PC-3 (cell line): Measurements from ENCODE around the gene CDK4. TPM values are rescaled to one million over a fixed set of nuclear protein-coding genes. Genes with fewer than 3 reads are reported as not detected.

ENCODE experiments used
- ATAC-seq: fragments of 200-7000 bp; cut with Tn5 transposase; 2 replicates; pipeline ENCODE4 v1.9.1; 2020; ENCODE audit warnings: mild to moderate bottlenecking, moderate library complexity
- BruUV-seq: library from RNA; stranded (reverse); fragments of 400-500 nt; replicated peaks from 2 replicates; lab custom pipeline; 2021; lab: Mats Ljungman, UMichigan
- CTCF ChIA-PET: fragments of 300-600 bp; sonication (Branson Sonifier 250); formaldehyde crosslinking; loops from one replicate; lab custom pipeline; 2022; ENCODE audit warnings: antibody characterized with exemption; lab: Charles Lee
- POLR2A ChIA-PET: fragments of 300-600 bp; sonication (Branson Sonifier 250); formaldehyde crosslinking; loops from one replicate; lab custom pipeline; 2022; ENCODE audit warnings: antibody characterized with exemption; ENCODE audit not compliant: unreplicated experiment; lab: Charles Lee
- DNase-seq: peaks from one replicate; pipeline ENCODE4 v3.0.0-alpha.2; 2015
- H2AFZ ChIP-seq: fragments of 300-600 bp; sonication (generic); 2 replicates; pipeline ENCODE4 v1.6.0; 2016; ENCODE audit warnings: antibody characterized with exemption, low read length
- H3F3A ChIP-seq: fragments of 300-600 bp; sonication (generic); one replicate; pipeline ENCODE4 v1.6.0; 2017; ENCODE audit warnings: antibody characterized with exemption, low read length, control low read depth, mild to moderate bottlenecking; ENCODE audit not compliant: unreplicated experiment
- H3K27ac ChIP-seq: fragments of 300-600 bp; sonication (generic); 2 replicates; pipeline ENCODE4 v1.5.1; 2016; ENCODE audit warnings: mild to moderate bottlenecking, low read length
- H3K27me3 ChIP-seq: fragments of 300-600 bp; sonication (generic); 2 replicates; pipeline ENCODE4 v1.6.1; 2016; ENCODE audit warnings: low read length, mixed read lengths
- H3K36me3 ChIP-seq: fragments of 300-600 bp; sonication (generic); 2 replicates; pipeline ENCODE4 v1.6.1; 2016; ENCODE audit warnings: low read depth, mixed run types, low read length, mixed read lengths
- H3K4me1 ChIP-seq: fragments of 300-600 bp; sonication (generic); 2 replicates; pipeline ENCODE4 v1.5.1; 2016; ENCODE audit warnings: low read length; ENCODE audit not compliant: insufficient read depth
- H3K4me2 ChIP-seq: fragments of 300-600 bp; sonication (generic); 2 replicates; pipeline ENCODE4 v1.6.0; 2016; ENCODE audit warnings: low read length
- H3K4me3 ChIP-seq: fragments of 300-600 bp; sonication (generic); 2 replicates; pipeline ENCODE4 v1.5.1; 2016; ENCODE audit warnings: mild to moderate bottlenecking, low read length, mixed read lengths
- H3K79me2 ChIP-seq: fragments of 300-600 bp; sonication (generic); 2 replicates; pipeline ENCODE4 v1.6.1; 2017; ENCODE audit warnings: low read length, mixed read lengths
- H3K9ac ChIP-seq: fragments of 300-600 bp; sonication (generic); 2 replicates; pipeline ENCODE4 v1.6.0; 2016; ENCODE audit warnings: mild to moderate bottlenecking, low read length
- H3K9me2 ChIP-seq: fragments of 300-600 bp; sonication (generic); replicated peaks from 2 replicates; pipeline ENCODE4 v1.6.1; 2016; ENCODE audit warnings: mixed run types, low read length, mixed read lengths
- H3K9me3 ChIP-seq: fragments of 300-600 bp; sonication (generic); 2 replicates; pipeline ENCODE4 v1.6.1; 2016; ENCODE audit warnings: low read length, mixed read lengths
- H4K20me1 ChIP-seq: fragments of 300-600 bp; sonication (generic); 2 replicates; pipeline ENCODE4 v1.6.1; 2016; ENCODE audit warnings: low read length, mixed read lengths
- CTCF ChIP-seq: fragments of 300-600 bp; sonication (generic); conservative IDR thresholded peaks from 2 replicates; pipeline ENCODE4 v1.5.1; 2017; ENCODE audit warnings: antibody characterized with exemption, low read depth, mild to moderate bottlenecking, low read length
- EZH2 ChIP-seq: fragments of 300-600 bp; sonication (generic); IDR thresholded peaks from one replicate; pipeline ENCODE4 v1.6.1; 2017; ENCODE audit warnings: antibody characterized with exemption, mild to moderate bottlenecking, low read length; ENCODE audit not compliant: unreplicated experiment
- EZH2phosphoT487 ChIP-seq: fragments of 300-600 bp; sonication (generic); IDR thresholded peaks from 2 replicates; pipeline ENCODE4 v1.6.1; 2018; ENCODE audit warnings: mild to moderate bottlenecking, antibody characterized with exemption, low read length, borderline replicate concordance
- intact Hi-C: fragments of 100-400 bp; cut with micrococcal nuclease; formaldehyde crosslinking; loops from 2 replicates; pipeline ENCODE4 v1.9.0; 2023
- total RNA-seq: library from RNA; depleted of rRNA; stranded (reverse); fragments of >200 nt; gene quantifications from 2 replicates; pipeline ENCODE4 v1.2.3, GENCODE V29; 2014

The CDK4 gene
- total RNA-seq, 1 experiment from 2014 or later, result 212 TPM

GRCh38 chr12:57782608-57783465, 30.7 kb upstream of the CDK4 start, which contains the start of gene TSFM:
TSFM (plus strand) TSS chr12:57782787; CDS start chr12:57782802, 15 bp downstream.
- CTCF ChIA-PET, result interaction anchor here (0.6 to 0.9 kb wide), 3 partner anchors 11 to 83 kb away, joined by 3 to 5 read pairs (median 3); partner anchors contain the start of genes EEF1AKMT3 and METTL1
- Histone ChIP-seq H3K4me3 (peak within 1 kb of the TSS; percentile 93), H3K36me3 (peaks cover 18% of the 10 kb centered on the region), H2AFZ (peak within 1 kb of the TSS; percentile 79), H3K79me2 (peaks cover 31% of the 10 kb centered on the region), H4K20me1 (no peaks in the 10 kb centered on the region), H3K9ac (peak within 1 kb of the TSS; percentile 87), H3K27ac (no peak within 1 kb of the TSS), H3K27me3 (no peaks in the 10 kb centered on the region), H3K4me2 (peak within 1 kb of the TSS; percentile 91), H3K4me1 (peaks cover 6% of the 10 kb centered on the region; the same call in 1 of the 2 replicates), H3K9me3 (no peaks in the 10 kb centered on the region), H3F3A (no peaks in the 10 kb centered on the region), H3K9me2 (no peaks in the 10 kb centered on the region)
- POLR2A ChIA-PET, result no interaction called here
- TSS peak; percentile 52 for BruUV-seq
- ATAC-seq (peak; percentile 92), DNase-seq (peak; percentile 96)
- TF ChIP-seq EZH2 (no peak), CTCF (peak; percentile 93), EZH2phosphoT487 (no peak)
- intact Hi-C loops, result no loop called here

- no peaks in the 10 kb centered on the region for H3F3A ChIP-seq
- peaks cover 17% of the 10 kb centered on the region for H3K36me3 ChIP-seq
- CTCF ChIA-PET, result no interaction called here
- peak overlapping the region; percentile 28; the same call in 1 of the 2 replicates for H3K4me2 ChIP-seq
- no TSS peak for BruUV-seq
- H3K9ac ChIP-seq, result no peak overlapping the region
- H3K79me2 ChIP-seq, result peaks cover 31% of the 10 kb centered on the region
- no peaks in the 10 kb centered on the region for H3K9me3 ChIP-seq
- H2AFZ ChIP-seq, result no peak overlapping the region
- ATAC-seq (no peak), DNase-seq (no peak)
- POLR2A ChIA-PET, result no interaction called here
- peaks cover 6% of the 10 kb centered on the region; the same call in 1 of the 2 replicates for H3K4me1 ChIP-seq
- H4K20me1 ChIP-seq, result no peaks in the 10 kb centered on the region
- intact Hi-C loops, result no loop called here
- H3K4me3 ChIP-seq, result peak overlapping the region; percentile 93; the same call in 1 of the 2 replicates
- H3K27ac ChIP-seq, result no peak overlapping the region
- no peaks in the 10 kb centered on the region for H3K27me3 ChIP-seq
- H3K9me2 ChIP-seq, result no peaks in the 10 kb centered on the region
- TF ChIP-seq EZH2phosphoT487 (no peak), EZH2 (no peak), CTCF (no peak)
These were observed 30.1 kb upstream of the CDK4 start for GRCh38 chr12:57782243-57782607.

- intact Hi-C loops, result no loop called here
- H3K4me2 ChIP-seq, result no peak overlapping the region
- no peak for TF ChIP-seq CTCF
- no peak for TF ChIP-seq EZH2
- TF ChIP-seq EZH2phosphoT487, result no peak
- no peak overlapping the region for H3K4me3 ChIP-seq
- CTCF ChIA-PET, result no interaction called here
- peaks cover 6% of the 10 kb centered on the region; the same call in 1 of the 2 replicates for H3K4me1 ChIP-seq
- no peak overlapping the region for H2AFZ ChIP-seq
- H4K20me1 ChIP-seq, result no peaks in the 10 kb centered on the region
- DNase-seq (no peak), ATAC-seq (no peak)
- H3F3A ChIP-seq, result no peaks in the 10 kb centered on the region
- no TSS peak for BruUV-seq
- POLR2A ChIA-PET, result no interaction called here
- no peaks in the 10 kb centered on the region for H3K9me2 ChIP-seq
- no peaks in the 10 kb centered on the region for H3K9me3 ChIP-seq
- peaks cover 15% of the 10 kb centered on the region for H3K36me3 ChIP-seq
- H3K27ac ChIP-seq, result no peak overlapping the region
- H3K9ac ChIP-seq, result no peak overlapping the region
- no peaks in the 10 kb centered on the region for H3K27me3 ChIP-seq
- peaks cover 31% of the 10 kb centered on the region for H3K79me2 ChIP-seq
These were observed 29.7 kb upstream of the CDK4 start for GRCh38 chr12:57781801-57782200.
